SK-MEL-5 (cell line): ENCODE results near the gene GDF11. TPM values are rescaled to one million over a fixed set of nuclear protein-coding genes. Genes with fewer than 3 reads are reported as not detected.

Source experiments
- DNase-seq: peaks from one replicate; pipeline ENCODE4 v3.0.0-alpha.2; 2016; ENCODE audit warnings: low read depth, low spot score
- in situ Hi-C: cut with HindIII; loops from 2 replicates; pipeline ENCODE4 v1.10.0; 2016; ENCODE audit warnings: low sequenced_read_pairs, high pct_unique_total_duplicates, low pct_unique_long_range_greater_than_20kb
- total RNA-seq: library from RNA; depleted of rRNA; stranded (reverse); fragments of >200 nt; shearing (Covaris generic); gene quantifications from 2 replicates; pipeline ENCODE4 v1.2.3, GENCODE V29; 2014

GDF11 gene
- total RNA-seq, 1 experiment from 2014 or later = 12.1 TPM

DNA sequence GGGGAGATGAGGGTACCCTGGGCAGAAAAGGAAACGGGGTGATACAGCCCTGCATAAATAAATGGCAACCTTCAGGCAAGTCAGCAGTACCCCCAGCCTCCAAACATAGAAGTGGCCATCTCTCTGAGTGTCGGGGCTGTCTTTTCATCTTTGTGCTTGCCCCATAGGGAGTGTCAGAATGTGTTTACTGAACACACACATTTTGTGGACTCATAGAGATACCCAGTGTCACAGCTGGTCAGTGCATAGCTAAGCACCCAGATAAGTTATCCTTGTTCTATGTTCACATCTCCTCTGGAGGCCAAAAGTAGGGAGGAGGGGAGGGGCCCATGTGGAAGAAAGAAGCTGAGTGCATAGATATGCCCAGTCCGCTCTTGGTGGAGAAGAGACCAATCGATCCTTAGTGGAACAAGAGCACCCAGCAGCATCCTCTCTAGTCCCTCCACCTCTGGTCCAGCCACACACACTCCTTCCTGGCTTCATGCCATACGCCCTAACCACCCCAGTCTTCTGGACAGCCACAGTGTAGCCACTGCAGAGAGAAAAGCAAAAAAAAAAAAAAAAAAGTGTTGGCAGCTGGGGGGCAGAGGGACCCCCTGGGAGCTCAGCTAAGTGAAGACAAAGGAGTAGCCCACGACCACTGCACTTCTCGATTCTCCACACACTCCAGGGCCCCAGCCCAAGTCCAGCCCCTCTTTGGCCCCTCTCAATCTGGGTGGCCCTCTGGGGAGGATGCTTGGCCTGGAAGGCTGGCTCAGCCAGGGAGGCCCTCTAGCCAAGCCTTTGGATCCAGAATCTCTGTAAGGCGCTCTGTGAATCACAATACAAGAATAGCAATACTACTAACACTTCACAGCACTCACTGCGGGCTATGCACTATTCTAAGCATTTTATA is 37.9 kb upstream of the GDF11 start:
- no peak for DNase-seq
- in situ Hi-C loops = no loop called here

DNA sequence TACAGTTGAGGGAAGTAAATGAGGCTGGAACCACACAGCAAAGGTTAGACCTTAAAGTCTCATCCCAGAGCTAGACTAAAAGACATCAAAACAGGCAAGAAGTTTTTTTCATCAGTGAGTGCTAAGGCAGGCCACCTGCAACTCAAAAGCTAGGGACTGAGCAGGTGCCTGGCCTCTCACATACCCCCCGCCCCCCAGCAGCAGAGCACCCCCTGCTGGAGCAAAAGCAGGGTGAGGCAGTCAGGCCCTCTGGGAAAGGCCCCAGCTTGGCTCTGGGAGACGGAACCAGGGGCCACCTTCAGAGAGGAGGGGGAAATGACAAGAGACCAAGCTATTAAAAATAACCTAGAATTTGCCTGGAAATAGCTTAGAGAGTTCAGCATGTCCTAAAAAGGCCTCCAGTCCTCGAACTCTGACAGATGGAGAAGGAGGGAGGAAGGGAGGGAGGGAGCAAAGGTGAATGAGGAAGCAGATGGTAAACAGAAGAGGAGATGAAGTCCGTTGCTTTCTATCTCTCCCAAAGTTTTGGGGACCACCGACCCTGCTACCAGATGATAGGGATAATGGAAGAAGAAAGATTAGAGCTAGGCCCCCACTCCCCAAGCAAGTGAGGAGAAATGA is 37.0 kb upstream of the GDF11 start:
- in situ Hi-C loops = no loop called here
- DNase-seq = peak; percentile 50

DNA sequence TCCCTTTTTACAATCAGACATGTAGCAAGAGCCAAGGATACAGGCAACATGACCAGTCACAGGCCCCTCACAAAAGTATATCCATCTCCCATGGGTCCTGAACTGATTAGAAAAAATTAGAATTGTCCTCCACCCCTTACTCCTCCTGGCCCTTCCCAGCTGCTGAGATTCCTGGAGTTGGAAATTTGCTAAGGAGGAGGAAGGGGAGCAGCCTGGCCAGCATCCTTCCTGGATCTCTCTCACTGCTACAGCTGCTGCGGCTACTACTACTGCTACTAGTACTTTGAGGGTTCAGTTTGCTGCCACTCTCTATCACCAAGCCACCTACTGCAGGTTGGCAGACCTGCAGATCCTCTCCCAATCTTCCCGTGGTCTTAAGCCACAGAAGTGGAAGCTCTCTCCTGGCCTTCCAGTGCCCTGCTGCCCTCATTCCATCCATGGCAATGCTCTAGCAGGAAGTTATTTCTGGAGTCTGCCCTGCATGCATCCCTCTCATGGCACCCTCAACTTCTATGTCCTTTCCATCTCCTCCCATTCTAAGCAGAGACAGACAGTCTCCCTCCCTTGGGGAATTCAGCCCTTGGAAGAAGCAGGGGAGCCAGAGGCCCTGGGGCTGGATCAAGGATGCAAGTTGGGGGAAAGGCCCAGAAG is 36.2 kb upstream of the GDF11 start:
- DNase-seq = no peak
- in situ Hi-C loops = no loop called here

DNA sequence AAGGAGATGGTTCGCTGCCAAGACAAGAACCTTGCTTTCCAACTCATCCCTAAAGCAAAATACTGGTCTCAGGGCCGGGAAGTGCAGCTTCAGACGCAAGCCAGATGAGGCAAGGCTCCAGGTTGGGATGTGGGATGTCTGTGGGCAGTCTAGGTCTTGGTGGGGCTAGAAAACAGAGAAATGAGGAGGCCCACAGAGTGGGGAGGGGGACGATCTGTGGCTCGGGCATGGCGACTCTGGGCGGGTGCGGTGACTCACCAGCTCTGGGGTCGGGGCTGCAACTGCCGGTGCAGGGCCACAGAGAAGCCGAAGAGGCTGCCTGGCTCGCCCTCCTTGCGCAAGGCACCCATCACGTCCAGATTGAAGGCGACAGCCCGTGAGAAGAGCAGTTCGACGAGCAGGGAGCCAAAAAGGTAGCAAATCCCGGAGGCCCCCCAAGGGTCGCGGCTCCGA is 35.7 kb upstream of the GDF11 start:
- in situ Hi-C loops = no loop called here
- no peak for DNase-seq

DNA sequence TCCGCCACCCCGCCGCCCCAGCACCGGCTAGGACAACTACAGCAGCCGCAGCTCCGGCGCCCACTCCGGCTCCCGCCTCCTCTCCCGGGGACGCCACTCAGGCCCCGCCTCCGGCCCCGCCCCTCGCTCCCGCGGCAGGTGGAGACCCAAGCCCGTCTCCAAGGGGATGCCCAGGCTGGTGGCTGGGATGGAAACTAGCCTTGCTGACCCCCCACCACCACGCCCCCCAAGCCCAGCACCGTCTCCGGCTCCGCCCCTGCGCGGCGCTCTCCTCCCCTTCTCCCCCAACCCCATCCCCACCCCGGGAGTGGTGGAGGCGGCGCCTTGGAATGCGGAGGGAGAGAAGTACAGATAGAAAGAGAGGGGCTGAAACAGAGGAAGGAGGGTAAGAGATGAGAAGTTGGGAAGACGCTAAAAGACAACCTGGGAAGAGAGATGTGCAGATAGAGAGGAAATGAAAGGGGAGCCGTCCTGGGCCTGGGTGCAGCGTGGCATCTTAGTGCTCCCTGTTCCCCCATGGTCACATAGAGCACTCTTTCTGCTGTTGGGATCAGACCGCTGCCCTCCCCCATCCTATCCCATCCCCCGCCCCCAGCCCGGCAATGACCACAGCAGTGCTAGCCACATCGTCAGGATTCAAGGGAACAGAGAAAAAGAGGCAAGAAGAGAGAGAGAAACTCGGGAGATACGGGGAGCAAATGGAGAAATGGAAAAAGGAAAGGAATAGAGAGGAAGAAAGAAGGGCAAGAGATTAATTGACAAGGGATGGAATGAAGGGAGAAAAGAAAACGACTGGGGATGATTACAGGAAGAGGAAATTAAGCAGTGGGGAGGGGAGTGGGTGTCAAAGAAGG is 34.9 kb upstream of the GDF11 start, which contains the start of gene ITGA7:
Gene ITGA7, minus strand, starts transcription at position 64 of the 854 bp plus-strand sequence. CDS start 222 bp downstream, outside the sequence.
- in situ Hi-C loops = no loop called here
- peak; percentile 60 for DNase-seq

DNA sequence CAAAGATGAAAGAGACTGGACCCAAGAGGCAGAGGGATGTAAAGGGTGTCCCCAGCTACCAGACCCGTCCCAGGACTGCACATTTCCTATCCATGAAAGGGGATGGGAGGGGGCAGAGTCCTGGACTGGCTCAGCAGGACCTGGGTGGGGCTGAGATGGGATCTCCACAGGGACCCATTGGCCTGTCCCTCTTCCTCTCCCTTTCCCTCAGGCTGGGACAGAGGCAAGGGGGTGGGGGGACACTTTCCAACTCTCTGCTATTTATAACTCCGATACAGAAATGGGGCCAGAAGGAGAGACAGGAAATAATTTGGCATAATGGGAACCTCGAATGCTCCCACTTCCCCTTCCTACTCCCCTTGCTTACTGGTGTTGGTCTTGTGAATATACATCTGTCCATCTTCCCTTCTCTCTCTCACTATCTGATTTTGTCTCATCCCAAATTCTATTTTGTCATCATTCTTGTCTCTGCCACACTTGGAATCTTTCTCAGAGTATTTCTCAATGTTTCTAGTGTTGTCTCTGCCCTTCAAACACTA is 34.2 kb upstream of the GDF11 start:
- DNase-seq = no peak
- in situ Hi-C loops = no loop called here

DNA sequence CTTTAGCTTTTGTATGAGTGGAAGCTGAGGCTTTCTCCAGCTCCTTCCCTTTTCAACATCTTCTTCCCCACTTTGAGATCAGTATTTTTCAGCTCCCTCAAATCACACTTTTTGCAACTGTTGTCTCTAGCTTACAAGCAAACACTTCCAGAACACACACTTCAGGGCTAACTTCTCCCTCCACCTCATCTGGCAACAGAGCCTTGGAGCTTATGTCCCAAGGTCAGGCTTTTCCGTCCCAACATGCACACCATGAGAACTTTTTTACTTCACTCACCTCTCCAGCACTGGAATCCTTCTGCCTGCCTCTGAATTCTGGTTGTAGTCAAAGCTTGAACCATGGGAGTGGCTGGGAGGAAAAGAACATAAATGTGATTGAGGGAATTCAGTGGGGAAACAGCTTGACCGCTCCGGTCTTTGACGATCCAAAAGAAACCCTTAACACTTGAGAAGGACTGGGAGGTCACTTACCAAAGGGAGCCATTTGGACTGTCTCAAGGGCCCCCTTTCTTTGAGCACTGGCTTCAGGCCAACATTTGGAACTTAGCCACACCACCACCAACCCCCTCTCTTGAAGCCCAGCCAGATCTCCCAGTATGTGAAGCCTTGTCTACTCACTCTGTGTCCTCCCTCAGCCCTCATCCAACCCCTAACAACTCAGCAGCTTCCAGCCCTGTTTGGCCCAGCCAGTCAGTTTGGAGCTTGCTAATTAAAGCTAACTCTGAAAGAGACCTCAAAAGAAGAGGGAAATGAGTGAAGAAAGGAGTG is 31.0 kb upstream of the GDF11 start:
- DNase-seq = no peak
- in situ Hi-C loops = no loop called here

DNA sequence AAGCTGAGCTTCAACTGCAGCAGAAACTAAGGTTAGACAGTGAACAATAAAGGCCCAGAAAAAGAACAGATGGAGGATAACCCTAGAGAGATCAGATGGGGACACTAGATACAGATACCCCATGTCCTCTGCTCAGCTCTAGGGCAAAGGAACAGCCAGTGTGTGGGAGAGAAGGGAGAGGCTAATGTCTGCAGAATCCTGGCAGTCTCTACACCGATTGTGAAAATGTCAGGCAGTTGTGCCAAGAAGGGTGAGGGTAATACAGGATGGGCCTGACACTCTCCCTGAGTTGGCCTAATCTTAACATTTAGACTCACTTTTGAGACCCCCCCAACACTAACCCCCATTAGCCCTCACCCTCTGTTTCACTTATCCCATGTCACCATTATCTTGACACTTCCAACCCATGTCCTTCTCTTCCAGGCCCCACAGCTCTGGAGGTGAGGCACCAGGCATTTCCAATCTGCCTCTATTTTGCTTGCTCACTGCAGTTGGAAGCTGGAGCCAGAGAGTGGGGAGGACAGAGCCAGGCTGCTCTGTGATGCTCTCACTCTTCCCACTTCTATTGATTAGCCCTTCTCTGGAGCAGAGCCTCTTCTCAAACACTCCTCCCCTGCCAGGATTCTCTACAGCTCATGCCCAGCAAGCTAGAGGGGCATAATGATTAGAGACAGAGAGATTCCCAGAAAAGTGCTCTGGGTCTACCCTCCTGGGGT is 30.1 kb upstream of the GDF11 start:
- DNase-seq = no peak
- in situ Hi-C loops = no loop called here

DNA sequence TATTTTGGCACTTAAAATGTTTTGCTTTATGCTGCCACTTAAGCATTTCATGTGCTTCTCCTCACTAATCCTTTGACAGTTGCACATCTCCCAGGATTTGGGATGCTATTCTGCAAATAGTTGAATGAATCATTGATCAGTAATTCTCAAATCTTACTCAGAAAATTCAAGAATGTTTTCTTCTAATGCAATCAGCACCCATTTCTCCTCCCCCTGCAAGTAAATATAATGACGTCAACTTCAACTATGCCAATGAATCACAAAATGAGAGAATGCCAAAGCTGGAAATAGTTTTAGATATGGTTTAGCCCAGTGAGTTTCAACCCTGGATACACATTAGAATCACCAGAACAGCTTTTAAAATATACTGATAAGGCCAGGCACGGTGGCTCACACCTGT is 29.2 kb upstream of the GDF11 start:
- no peak for DNase-seq

DNA sequence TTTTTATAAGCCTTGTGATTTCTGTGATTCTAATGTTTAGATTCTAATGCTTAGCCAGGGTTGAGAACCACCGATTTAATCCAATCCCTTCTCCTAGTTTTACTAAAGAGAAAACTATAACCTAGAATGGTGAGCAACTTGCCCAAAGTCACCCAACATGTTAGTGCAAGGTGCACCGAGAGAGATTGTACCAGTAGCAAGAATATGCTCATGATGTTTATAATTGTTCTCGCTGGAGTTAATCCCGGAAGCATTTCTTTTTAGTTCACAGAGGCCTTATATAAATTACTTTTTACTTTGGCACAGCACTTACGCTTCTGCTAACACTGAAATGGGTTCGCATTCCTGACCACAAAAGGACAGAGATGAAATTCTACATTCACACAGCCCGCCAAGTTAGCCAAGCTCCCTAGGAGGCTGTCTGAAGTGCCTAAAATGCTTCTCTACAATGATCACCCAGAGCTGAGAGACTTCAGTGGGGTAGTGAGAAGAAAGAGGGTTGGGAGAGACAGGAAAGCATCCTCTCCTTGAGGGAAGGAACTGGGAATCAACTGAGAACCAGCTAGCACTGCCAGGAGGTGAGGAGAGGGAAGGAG is 27.7 kb upstream of the GDF11 start:
- in situ Hi-C loops = no loop called here

More for the DNA sequence above, 29.2 kb upstream of the GDF11 start:
- in situ Hi-C loops = no loop called here

DNA sequence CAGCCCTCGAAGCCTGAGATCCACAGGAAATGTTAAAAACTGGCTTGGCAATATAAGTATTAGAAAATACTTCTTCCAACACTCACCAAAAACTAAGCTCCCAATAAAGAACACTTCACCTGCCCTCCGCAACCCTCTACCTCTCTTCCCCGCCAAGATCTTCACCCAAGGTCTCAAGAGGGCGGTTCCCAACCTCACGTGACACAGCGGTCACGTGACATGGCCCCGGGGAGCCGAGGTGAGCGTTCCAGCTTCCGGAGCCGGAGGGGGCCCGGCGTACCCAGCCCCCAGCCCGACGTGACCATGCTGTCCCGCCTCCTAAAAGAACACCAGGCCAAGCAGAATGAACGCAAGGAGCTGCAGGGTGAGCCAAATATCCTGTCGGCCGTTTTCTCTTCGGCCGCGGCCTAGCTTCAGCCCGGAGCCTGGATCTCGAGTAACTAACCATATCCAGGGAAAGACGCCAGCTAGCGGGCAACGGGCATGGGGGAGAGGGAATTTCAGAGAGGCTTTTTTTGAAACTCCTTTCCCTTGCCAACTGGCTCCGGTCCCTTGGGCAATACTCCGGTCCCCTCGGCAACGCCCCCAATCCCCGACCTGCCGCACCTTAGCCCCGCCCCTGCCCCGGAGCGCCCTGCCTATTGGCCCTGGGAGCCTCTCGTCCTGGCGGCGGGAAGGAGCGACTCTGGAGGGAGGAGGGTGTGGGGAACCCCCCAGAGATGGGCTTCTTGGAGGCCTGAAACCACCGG is 26.9 kb upstream of the GDF11 start, which contains the start of gene BLOC1S1:
Gene BLOC1S1, plus strand, starts transcription at position 214 of the 749 bp plus-strand sequence. Its CDS starts 6 bp downstream, at position 220.
- in situ Hi-C loops = no loop called here
- peak; percentile 86 for DNase-seq

More for the DNA sequence above, 27.7 kb upstream of the GDF11 start:
- DNase-seq = no peak

DNA sequence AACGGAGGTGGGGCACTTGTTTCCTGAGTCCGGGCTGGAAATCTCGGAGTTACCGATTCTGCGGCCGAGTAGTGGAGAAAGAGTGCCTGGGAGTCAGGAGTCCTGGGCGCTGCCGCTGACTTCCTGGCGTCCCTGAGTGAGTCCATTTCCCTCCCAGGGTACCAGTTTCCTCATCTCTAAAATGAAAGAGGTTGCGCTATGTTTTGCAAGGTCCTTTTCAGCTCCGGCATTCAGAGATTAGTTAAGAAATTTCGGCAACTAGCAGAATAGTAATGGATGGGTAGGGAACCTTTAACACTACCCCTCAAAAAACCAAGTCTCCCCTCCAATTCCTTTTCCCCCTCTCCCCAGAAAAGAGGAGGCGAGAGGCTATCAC is 26.4 kb upstream of the GDF11 start:
- in situ Hi-C loops = no loop called here

DNA sequence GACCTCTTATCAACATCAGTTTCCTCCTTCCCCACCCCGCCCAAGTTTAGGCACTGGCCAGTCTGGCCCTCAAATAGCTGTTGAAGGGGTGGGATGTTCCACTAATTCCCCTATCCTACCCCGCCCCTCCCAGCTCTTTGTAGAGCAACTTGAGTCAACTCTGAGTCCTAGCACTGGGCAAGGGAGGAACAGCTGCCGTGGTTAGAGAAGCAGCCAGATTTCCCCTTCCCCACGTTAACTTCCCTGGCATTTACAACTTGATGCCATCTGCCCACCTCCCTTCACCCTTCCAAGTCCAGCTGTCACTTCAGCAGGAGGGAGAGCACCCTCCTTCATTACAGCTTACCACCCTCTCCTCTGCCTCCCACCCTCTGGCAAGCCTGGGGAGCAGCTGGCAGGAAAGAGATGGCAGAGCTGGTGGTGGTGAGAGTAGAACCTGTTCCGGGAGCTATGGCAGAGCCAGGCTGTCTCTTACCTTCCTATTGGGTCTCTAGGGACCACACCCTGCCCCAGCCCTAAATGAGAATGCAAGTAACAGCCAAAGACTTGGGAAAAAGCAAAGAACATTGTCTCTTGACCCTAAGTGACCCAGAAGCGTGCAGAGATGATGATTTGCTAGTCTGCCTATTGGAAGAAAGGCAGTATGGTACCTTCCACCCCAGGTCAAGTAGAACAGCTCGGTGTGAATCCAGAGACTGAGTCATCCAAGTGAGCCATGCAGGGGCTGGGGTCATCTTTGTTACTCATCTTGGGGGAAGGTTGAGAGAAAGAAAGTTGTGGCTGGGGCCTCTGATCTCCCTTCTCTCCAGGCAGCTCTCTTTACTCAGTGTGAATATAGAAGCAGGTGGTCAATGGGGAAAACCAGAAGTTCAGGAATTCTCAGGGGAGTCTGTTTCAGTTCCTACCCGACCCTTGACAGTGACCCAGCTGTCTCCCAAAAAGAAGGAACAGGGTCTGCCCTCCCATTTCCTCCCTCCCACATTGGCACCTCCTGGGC is 25.6 kb upstream of the GDF11 start:
- in situ Hi-C loops = no loop called here
- peak; percentile 19 for DNase-seq

More for the DNA sequence above, 26.4 kb upstream of the GDF11 start:
- DNase-seq = peak; percentile 20

DNA sequence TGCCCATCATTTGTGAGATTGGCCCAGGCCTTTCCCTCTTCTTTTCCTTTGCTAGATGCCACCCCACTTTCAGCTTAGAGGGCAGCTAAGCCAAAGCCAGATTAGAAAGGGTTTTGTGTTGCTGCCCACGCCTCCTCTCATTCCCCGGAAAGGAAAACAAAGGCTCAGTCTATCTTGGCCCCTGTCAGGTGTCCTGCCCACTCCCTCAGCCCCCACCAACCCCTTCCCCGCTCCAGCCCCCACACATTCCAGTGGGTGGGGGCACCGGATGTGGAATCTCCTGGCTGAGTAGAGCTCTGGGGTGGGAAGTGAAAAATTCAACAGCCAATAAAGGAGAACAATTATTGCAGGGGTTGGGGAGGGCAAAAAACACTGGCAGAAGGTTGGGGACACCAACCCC is 24.9 kb upstream of the GDF11 start:
- in situ Hi-C loops = no loop called here
- DNase-seq = peak; percentile 90
